ENCODE results near the gene WWOX. TPM values are rescaled to one million over a fixed set of nuclear protein-coding genes. Genes with fewer than 3 reads are reported as not detected.

Gene WWOX
- total RNA-seq, 1 experiment from 2014 or later: 79.9 TPM

GRCh38 chr16:79097166-79097565, 997.7 kb downstream of the WWOX start:
- Histone ChIP-seq H3K4me1 (ENCODE audit: insufficient read depth, low read length, poor library complexity, severe bottlenecking) (no peaks in the 10 kb centered on the region), H3K9me3 (ENCODE audit: low read depth, low read length, poor library complexity, severe bottlenecking) (no peaks in the 10 kb centered on the region), H3K4me3 (ENCODE audit: low read depth, low read length, poor library complexity, severe bottlenecking) (no peak overlapping the region), H3K36me3 (ENCODE audit: insufficient read depth, low read length, poor library complexity, severe bottlenecking) (no peaks in the 10 kb centered on the region), H3K27ac (ENCODE audit: low read depth, low read length, poor library complexity, severe bottlenecking) (no peak overlapping the region), H3K27me3 (replicated peaks; ENCODE audit: insufficient read depth, low read depth, low read length, poor library complexity) (no peaks in the 10 kb centered on the region)
- POLR2A ChIA-PET (ENCODE audit: low non-redundant PET): no interaction called here
- intact Hi-C loops (cut with micrococcal nuclease; ENCODE audit: unreplicated experiment): no loop called here
- CTCF ChIA-PET: no interaction called here
- no TSS peak for BruUV-seq (replicated peaks)
- no peak for TF ChIP-seq EZH2 (IDR thresholded peaks at IDR 0.05; ENCODE audit: borderline replicate concordance, low read depth, low read length, poor library complexity, severe bottlenecking)
- no peak for TF ChIP-seq CTCF (conservative IDR thresholded peaks at IDR 0.05; ENCODE audit: low read depth, low read length)
- DNase-seq (ENCODE audit: low spot score): no peak

- no peak for TF ChIP-seq EZH2 (IDR thresholded peaks at IDR 0.05; ENCODE audit: borderline replicate concordance, low read depth, low read length, poor library complexity, severe bottlenecking)
- TF ChIP-seq CTCF (conservative IDR thresholded peaks at IDR 0.05; ENCODE audit: low read depth, low read length): no peak
- CTCF ChIA-PET: no interaction called here
- no peak for DNase-seq (ENCODE audit: low spot score)
- no TSS peak for BruUV-seq (replicated peaks)
- POLR2A ChIA-PET (ENCODE audit: low non-redundant PET): no interaction called here
- Histone ChIP-seq H3K9me3 (ENCODE audit: low read depth, low read length, poor library complexity, severe bottlenecking) (no peaks in the 10 kb centered on the region), H3K4me1 (ENCODE audit: insufficient read depth, low read length, poor library complexity, severe bottlenecking) (no peaks in the 10 kb centered on the region), H3K36me3 (ENCODE audit: insufficient read depth, low read length, poor library complexity, severe bottlenecking) (no peaks in the 10 kb centered on the region), H3K27me3 (replicated peaks; ENCODE audit: insufficient read depth, low read depth, low read length, poor library complexity) (no peaks in the 10 kb centered on the region), H3K4me3 (ENCODE audit: low read depth, low read length, poor library complexity, severe bottlenecking) (no peak overlapping the region), H3K27ac (ENCODE audit: low read depth, low read length, poor library complexity, severe bottlenecking) (no peak overlapping the region)
- intact Hi-C loops (cut with micrococcal nuclease; ENCODE audit: unreplicated experiment): no loop called here
Observed at GRCh38 chr16:79097771-79098170, 998.3 kb downstream of the WWOX start.

GRCh38 chr16:79098907-79099306, 999.5 kb downstream of the WWOX start:
- Histone ChIP-seq H3K4me1 (ENCODE audit: insufficient read depth, low read length, poor library complexity, severe bottlenecking) (no peaks in the 10 kb centered on the region), H3K27ac (ENCODE audit: low read depth, low read length, poor library complexity, severe bottlenecking) (no peak overlapping the region), H3K4me3 (ENCODE audit: low read depth, low read length, poor library complexity, severe bottlenecking) (no peak overlapping the region), H3K27me3 (replicated peaks; ENCODE audit: insufficient read depth, low read depth, low read length, poor library complexity) (no peaks in the 10 kb centered on the region), H3K36me3 (ENCODE audit: insufficient read depth, low read length, poor library complexity, severe bottlenecking) (no peaks in the 10 kb centered on the region), H3K9me3 (ENCODE audit: low read depth, low read length, poor library complexity, severe bottlenecking) (no peaks in the 10 kb centered on the region)
- no TSS peak for BruUV-seq (replicated peaks)
- CTCF ChIA-PET: no interaction called here
- POLR2A ChIA-PET (ENCODE audit: low non-redundant PET): no interaction called here
- intact Hi-C loops (cut with micrococcal nuclease; ENCODE audit: unreplicated experiment): no loop called here
- TF ChIP-seq CTCF (conservative IDR thresholded peaks at IDR 0.05; ENCODE audit: low read depth, low read length): no peak
- no peak for TF ChIP-seq EZH2 (IDR thresholded peaks at IDR 0.05; ENCODE audit: borderline replicate concordance, low read depth, low read length, poor library complexity, severe bottlenecking)
- no peak for DNase-seq (ENCODE audit: low spot score)

Measured in A673 (cell line).